ENCODE results near the gene PSME3IP1. TPM values are rescaled to one million over a fixed set of nuclear protein-coding genes. Genes with fewer than 3 reads are reported as not detected.

PSME3IP1 gene
- total RNA-seq, 1 experiment from 2014 or later, result 104 TPM

DNA sequence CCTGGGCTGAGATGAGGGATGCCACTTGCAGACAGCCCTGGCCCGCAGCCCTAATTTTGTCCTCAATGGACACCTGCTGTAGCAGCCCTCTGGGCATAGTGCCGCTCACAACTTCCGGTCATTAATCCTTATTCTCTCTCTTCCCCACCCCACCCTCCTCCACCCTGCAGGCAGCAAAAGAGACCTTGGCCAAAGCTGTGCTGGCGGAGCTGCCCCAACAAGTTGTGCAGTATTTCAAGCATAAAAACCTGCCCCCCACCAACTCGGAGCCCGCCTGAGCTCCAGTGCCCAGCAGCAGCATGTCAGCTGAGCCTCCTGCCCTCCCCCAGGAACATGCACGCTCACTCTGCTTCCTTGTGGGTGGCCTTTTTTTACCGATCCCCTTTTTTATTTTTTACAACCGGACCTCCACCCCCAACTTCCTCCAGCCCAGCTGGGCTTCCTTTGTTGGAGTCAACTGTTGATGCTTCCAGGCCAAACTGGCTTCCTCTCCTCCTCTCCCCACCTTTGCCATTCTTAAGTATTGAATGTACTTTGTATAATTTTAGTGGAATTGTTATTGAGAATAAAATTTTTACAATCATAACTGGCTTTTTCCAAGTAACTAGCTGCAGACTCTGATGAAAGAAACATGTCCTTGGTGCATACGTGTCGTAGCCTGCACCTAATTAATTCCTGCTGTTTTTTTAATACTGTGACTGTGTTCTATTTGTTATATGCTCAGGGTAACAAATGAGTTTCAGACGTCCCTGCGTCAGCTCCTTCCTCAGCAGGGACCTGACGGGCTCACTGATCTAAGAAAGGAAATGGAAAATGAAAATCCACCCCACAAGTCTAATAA is 38.2 kb downstream of the PSME3IP1 start:
- peaks cover 6% of the 10 kb centered on the region for H3K36me3 Mint-ChIP-seq
- no peaks in the 10 kb centered on the region for H3K9me3 Mint-ChIP-seq
- DNase-seq (ENCODE audit: low spot score), result no peak
- POLR2A ChIA-PET, result interaction anchor here (0.6 kb wide), 1 partner anchor 60 kb away, joined by 3 read pairs; no protein-coding TSS in a partner anchor
- peak overlapping the region; percentile 97 for H3K27ac Mint-ChIP-seq
- peaks cover 67% of the 10 kb centered on the region for H3K4me1 Mint-ChIP-seq
- peak; percentile 25 for ATAC-seq
- TF ChIP-seq, protein P1, sequence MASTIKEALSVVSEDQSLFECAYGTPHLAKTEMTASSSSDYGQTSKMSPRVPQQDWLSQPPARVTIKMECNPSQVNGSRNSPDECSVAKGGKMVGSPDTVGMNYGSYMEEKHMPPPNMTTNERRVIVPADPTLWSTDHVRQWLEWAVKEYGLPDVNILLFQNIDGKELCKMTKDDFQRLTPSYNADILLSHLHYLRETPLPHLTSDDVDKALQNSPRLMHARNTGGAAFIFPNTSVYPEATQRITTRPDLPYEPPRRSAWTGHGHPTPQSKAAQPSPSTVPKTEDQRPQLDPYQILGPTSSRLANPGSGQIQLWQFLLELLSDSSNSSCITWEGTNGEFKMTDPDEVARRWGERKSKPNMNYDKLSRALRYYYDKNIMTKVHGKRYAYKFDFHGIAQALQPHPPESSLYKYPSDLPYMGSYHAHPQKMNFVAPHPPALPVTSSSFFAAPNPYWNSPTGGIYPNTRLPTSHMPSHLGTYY (CRISPR knock-in tag; IDR thresholded peaks at IDR 0.05), result 0 out of 2 replicates have a peak, but pooled peaks have one; percentile 11
- TF ChIP-seq ZNF317 (CRISPR knock-in tag; IDR thresholded peaks at IDR 0.05; ENCODE audit: borderline replicate concordance, low read depth) (0 out of 2 replicates have a peak, but pooled peaks have one; percentile 20), EMX1 (CRISPR knock-in tag; IDR thresholded peaks at IDR 0.05) (no peak), SOX15 (CRISPR knock-in tag; IDR thresholded peaks at IDR 0.05) (no peak), CBFB (CRISPR knock-in tag; IDR thresholded peaks at IDR 0.05; ENCODE audit: low read depth) (0 out of 2 replicates have a peak, but pooled peaks have one; percentile 26), NFE2L1 (CRISPR knock-in tag; IDR thresholded peaks at IDR 0.05) (peak; percentile 47; the same call in 1 of the 2 replicates), ZNF232 (CRISPR knock-in tag; IDR thresholded peaks at IDR 0.05) (0 out of 2 replicates have a peak, but pooled peaks have one; percentile 11)
- CTCF ChIA-PET, result interaction anchor here (0.9 to 5.8 kb wide), 2 partner anchors 55 to 63 kb away, joined by 4 to 56 read pairs; partner anchors contain the start of gene CPNE2
- H3K4me3 Mint-ChIP-seq, result peak overlapping the region; percentile 33; the same call in 1 of the 2 replicates
- no peaks in the 10 kb centered on the region for H3K27me3 Mint-ChIP-seq (ENCODE audit: low read depth)

DNA sequence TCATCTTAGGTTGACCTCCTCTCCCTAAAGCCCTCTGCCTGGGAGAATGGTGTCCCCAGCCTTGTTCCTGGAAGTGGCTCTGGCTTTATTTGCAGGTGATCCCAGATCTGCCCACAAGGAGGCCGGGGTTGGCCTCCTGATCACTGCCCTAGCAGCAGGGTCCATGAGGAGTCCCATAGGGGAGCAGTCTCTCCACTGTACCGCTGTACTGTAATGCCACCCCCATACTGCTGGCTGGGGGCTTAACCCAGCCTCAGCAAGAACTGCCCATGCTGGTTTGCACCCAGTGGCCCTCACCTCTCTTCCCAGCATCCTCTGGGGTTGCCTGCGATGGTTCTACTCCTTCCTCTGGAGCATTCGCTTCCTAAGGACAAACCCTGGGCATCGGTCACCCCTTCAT is 39.1 kb downstream of the PSME3IP1 start:
- ChIA-PET POLR2A (no interaction called here), CTCF (interaction anchor here (3.1 kb wide), 1 partner anchor 54 kb away, joined by 15 read pairs; the partner anchor contains the start of gene CPNE2)
- no peak for TF ChIP-seq CREB1 (CRISPR knock-in tag; IDR thresholded peaks at IDR 0.05)
- TF ChIP-seq, protein P2, sequence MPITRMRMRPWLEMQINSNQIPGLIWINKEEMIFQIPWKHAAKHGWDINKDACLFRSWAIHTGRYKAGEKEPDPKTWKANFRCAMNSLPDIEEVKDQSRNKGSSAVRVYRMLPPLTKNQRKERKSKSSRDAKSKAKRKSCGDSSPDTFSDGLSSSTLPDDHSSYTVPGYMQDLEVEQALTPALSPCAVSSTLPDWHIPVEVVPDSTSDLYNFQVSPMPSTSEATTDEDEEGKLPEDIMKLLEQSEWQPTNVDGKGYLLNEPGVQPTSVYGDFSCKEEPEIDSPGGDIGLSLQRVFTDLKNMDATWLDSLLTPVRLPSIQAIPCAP (CRISPR knock-in tag; IDR thresholded peaks at IDR 0.05), result no peak
- TF ChIP-seq, protein P3, sequence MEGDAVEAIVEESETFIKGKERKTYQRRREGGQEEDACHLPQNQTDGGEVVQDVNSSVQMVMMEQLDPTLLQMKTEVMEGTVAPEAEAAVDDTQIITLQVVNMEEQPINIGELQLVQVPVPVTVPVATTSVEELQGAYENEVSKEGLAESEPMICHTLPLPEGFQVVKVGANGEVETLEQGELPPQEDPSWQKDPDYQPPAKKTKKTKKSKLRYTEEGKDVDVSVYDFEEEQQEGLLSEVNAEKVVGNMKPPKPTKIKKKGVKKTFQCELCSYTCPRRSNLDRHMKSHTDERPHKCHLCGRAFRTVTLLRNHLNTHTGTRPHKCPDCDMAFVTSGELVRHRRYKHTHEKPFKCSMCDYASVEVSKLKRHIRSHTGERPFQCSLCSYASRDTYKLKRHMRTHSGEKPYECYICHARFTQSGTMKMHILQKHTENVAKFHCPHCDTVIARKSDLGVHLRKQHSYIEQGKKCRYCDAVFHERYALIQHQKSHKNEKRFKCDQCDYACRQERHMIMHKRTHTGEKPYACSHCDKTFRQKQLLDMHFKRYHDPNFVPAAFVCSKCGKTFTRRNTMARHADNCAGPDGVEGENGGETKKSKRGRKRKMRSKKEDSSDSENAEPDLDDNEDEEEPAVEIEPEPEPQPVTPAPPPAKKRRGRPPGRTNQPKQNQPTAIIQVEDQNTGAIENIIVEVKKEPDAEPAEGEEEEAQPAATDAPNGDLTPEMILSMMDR (IDR thresholded peaks at IDR 0.05), result peak; percentile 38; the same call in 1 of the 2 replicates
- Mint-ChIP-seq H3K36me3 (no peaks in the 10 kb centered on the region), H3K4me1 (peaks cover 61% of the 10 kb centered on the region), H3K9me3 (no peaks in the 10 kb centered on the region), H3K4me3 (no peak overlapping the region), H3K27me3 (ENCODE audit: low read depth) (no peaks in the 10 kb centered on the region), H3K27ac (peak overlapping the region; percentile 97; the same call in 1 of the 2 replicates)
- peak; percentile 54 for ATAC-seq
- DNase-seq (ENCODE audit: low spot score), result peak; percentile 51

DNA sequence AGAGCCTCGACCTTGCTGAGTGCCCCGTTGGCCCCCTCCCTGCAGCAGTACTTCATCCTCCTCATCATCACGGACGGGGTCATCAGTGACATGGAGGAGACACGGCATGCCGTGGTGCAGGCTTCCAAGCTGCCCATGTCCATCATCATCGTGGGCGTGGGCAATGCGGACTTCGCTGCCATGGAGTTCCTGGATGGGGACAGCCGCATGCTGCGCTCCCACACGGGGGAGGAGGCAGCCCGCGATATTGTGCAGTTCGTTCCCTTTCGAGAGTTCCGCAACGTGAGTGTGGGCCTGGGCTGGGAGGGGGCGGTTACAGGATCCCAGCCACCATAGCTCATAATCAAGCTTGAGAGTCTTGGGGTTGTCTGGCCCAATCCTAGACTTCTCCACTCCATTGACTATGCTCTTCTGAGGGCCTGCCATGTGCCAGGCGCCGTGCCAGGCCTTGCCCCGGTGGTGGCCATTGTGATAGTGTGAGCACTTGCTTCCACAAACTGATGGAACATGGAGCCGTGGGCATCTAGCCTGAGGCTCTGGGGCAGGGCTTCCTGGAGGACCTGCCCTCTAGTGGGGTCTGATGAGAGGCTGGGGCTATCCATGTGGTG is 39.7 kb downstream of the PSME3IP1 start:
- ATAC-seq (no peak), DNase-seq (ENCODE audit: low spot score) (no peak)
- Mint-ChIP-seq H3K27me3 (ENCODE audit: low read depth) (no peaks in the 10 kb centered on the region), H3K27ac (0 out of 2 replicates have a peak overlapping the region, but pooled peaks have one; percentile 63), H3K36me3 (no peaks in the 10 kb centered on the region), H3K4me1 (peaks cover 55% of the 10 kb centered on the region), H3K4me3 (no peak overlapping the region), H3K9me3 (no peaks in the 10 kb centered on the region)
- POLR2A ChIA-PET, result no interaction called here
- CTCF ChIA-PET, result interaction anchor here (1.2 to 3.1 kb wide), 3 partner anchors 11 to 62 kb away, joined by 4 to 15 read pairs (median 6); partner anchors contain the start of gene CPNE2
- no peak for TF ChIP-seq ZNF138 (CRISPR knock-in tag; conservative IDR thresholded peaks at IDR 0.05)
- TF ChIP-seq, protein P4, sequence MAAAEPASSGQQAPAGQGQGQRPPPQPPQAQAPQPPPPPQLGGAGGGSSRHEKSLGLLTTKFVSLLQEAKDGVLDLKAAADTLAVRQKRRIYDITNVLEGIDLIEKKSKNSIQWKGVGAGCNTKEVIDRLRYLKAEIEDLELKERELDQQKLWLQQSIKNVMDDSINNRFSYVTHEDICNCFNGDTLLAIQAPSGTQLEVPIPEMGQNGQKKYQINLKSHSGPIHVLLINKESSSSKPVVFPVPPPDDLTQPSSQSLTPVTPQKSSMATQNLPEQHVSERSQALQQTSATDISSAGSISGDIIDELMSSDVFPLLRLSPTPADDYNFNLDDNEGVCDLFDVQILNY (CRISPR knock-in tag; IDR thresholded peaks at IDR 0.05), result 0 out of 2 replicates have a peak, but pooled peaks have one; percentile 17
